GM21526 (cell line): ENCODE data around the gene BRWD1.

Experiments
- ATAC-seq: cut with Tn5 transposase; IDR thresholded peaks from one replicate; pipeline ENCODE4 v1.9.1; 2021; ENCODE audit warnings: moderate library complexity; ENCODE audit not compliant: unreplicated experiment, low FRiP score

The BRWD1 gene

DNA sequence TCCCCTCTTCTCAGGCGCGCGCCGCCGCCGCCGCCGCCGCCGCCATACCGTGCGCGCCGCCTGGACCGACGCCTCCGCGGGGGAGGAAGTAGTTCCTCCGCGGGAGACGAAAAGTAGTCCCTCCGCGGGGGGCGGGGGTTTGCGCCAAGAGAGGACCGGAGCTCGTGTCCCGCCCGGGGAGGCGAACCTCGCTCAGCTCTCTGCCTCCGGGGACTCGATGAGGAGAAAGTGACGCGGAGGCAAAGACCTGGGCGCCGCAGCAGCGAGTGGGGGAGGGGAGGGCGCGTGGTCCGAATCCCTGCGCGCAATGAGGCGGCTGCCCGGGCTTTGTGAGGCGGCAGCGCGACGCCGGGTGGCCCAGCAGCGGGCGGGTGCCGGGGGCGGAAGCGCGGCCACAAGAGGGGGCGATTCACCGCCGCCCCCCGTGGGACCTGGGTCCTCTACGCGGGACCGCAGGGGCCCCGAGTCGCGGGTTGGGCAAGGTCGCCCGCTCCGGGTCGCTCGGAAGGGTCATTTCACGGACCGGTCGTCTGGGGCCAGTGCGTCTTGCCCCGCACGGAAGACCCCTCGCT lies at the start of gene BRWD1:
Gene BRWD1 (minus strand): TSS at position 62 of the 572 bp plus-strand sequence. CDS start 141 bp downstream, outside the sequence.
- ATAC-seq: peak; percentile 47

GRCh38 chr21:39362733-39363132 lies 49.3 kb upstream of the BRWD1 start:
- ATAC-seq: no peak

- no peak for ATAC-seq
Measured at GRCh38 chr21:39359382-39359781, 46.0 kb upstream of the BRWD1 start.

DNA sequence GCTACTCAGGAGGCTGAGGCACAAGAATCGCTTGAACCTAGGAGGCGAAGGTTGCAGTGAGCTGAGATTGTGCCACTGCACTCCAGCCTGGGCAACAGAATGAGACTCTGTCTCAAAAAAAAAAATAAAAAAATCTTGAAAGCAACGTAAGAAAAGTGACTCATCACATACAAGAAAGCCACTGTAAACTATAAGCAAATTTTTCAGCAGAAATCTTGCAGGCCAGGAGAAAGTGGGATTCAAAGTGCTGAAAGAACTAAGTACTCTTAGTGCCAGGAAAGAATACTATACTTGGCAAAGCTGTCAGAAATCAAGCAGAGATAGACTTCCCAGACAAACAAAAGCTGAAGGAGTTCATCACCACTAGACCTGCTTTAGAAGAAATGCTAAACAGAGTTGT lies 39.9 kb upstream of the BRWD1 start:
- no peak for ATAC-seq

- ATAC-seq: no peak
Measured at GRCh38 chr21:39350094-39351005, 36.9 kb upstream of the BRWD1 start.

DNA sequence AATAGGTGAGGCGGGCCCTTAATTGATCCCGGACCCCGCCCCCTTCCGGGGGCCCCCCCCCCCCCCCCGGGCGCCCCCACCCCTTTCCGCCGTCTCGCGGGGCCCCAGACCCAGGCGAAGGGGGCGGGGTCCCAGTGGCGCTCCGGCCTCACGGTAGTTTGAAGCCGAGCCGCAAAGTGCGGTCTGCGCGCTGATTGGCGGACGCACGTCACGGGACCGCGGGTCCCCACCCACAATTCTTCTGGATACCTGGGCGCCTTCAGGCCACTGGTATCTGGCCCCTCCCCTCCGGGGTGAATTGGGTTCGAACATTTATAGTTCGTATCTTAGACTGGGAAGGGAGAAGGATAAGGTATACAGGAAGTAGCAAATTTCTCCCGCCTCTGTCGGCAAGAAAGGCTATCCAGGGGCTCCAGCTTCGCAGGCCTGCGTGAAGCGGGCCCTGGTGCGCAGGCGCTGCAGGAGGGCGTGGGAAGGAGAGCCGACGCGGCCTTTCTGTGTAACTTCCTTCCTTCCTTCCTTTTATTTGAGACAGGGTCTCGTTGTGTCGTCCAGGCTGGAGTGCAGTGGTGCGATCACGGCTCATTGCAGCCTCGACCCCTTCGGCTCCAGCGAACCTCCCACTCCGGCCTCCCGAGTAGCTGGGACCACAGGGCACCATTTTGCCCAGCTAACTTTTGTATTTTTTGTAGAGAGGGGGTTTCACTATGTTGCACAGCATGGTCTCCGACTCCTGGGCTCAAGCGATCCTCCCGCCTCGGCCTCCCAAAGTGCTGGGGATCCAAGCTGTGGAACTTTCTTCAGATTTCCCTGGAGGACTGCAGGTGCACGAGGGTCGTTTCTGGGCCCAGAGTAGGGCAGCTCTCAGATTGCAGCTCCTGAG lies 36.0 kb upstream of the BRWD1 start:
- peak; percentile 81 for ATAC-seq

GRCh38 chr21:39348355-39349210 lies 35.2 kb upstream of the BRWD1 start, which contains the start of gene HMGN1:
Gene HMGN1 (minus strand): TSS chr21:39349088. CDS start chr21:39348917, 171 bp downstream.
- peak; percentile 54 for ATAC-seq

- ATAC-seq: no peak
Measured at GRCh38 chr21:39348040-39348354, 34.6 kb upstream of the BRWD1 start.

DNA sequence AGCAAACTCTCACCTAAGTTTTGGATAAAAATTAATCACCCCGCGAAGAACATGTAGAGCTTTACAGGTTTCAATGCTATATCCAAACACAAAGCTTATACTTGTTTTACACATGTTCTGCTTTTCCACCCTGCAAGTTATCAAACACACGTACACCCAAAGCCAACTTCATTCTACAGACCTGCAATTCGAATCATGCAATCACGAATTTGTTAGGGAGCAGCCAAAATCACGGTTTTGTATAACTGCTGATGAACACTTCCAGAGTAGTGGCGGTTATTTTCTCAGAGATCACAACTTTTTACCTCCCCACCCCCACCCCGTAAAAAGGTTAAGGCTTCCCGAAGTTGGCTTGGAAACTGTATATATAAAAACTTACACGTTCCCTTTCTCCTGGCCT lies 34.1 kb upstream of the BRWD1 start:
- no peak for ATAC-seq

DNA sequence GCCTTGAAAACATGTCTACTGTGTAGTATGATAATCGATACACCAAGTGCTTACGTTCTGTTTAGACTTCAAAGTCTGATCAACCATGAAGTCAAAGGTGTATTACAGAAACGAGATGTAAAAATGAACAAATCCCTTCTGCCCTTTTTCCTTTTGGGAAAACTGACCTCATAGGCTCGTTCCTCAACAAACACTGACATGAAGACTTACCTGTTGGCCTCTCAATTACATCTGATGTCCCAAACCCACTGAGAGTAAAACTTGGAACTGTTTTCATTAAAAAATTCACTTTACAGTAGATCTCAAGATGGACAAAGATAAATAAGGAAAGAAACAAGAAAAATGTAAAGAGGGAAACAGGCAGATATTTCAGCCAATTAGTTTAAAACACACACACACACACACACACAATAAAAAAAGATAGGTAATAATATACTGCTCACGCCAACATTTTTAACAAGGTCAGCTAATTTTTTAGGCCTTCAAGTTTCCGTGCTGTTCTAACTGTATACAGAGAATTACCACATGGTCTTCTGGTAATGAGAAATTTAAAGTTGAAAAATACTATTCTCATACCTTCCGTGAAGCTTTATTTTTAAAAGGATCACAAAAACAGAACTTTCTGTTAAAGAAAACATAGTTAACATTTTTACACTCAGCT lies 33.4 kb upstream of the BRWD1 start:
- ATAC-seq: no peak

- ATAC-seq: no peak
Measured at GRCh38 chr21:39346206-39346605, 32.8 kb upstream of the BRWD1 start.

GRCh38 chr21:39345440-39345839 lies 32.0 kb upstream of the BRWD1 start:
- no peak for ATAC-seq

GRCh38 chr21:39344848-39345247 lies 31.4 kb upstream of the BRWD1 start:
- no peak for ATAC-seq

GRCh38 chr21:39341249-39341923 lies 28.0 kb upstream of the BRWD1 start:
- no peak for ATAC-seq

DNA sequence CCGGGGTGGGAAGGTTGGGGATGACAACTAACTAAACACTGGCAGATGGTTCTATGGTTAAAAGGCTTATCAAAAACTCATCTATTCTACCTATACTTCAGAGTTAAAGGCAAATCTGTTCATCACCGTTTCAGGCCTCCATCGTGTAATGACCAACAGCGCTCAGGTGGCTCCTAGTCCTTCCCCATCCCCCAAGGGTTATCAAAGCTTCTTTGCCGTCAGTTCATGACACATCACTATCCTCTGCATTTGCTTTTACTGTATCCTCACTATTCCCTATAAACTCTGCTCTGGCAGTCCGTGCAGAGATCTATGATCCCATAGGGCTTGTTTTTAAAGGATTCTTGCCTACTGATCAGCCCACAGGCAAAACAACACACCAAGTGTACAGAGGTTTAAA lies 27.3 kb upstream of the BRWD1 start:
- no peak for ATAC-seq

- no peak for ATAC-seq
Measured at GRCh38 chr21:39339231-39339630, 25.8 kb upstream of the BRWD1 start.

- no peak for ATAC-seq
Measured at GRCh38 chr21:39336457-39337008, 23.1 kb upstream of the BRWD1 start.

GRCh38 chr21:39334611-39335010 lies 21.2 kb upstream of the BRWD1 start:
- no peak for ATAC-seq

DNA sequence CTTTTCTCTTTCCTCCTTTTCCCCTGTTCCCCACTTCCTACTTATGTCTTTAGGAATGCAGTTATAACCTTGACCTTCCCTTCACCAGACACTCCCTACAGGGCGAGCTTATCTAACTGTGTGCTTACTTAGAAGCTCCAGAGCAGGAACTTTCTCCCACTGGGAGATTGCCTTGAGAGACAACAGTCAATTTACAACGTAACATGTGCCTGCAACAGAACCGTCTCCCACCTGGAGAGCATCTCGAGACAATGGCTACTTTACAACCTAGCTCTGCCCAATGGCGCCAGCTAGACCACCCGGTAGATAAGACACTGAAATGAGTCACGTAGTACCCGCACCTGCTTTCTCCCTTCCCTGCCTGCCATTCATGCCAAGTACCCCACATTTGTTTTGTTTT lies 18.7 kb upstream of the BRWD1 start:
- ATAC-seq: no peak
